ENCODE measurements around the gene CMTM4.

The CMTM4 gene

GRCh38 chr16:66587881-66588600 is 108.5 kb downstream of the CMTM4 start:
- Histone ChIP-seq H3K4me3 (no peak overlapping the region), H3K36me3 (ENCODE audit: insufficient read depth, low read length) (no peaks in the 10 kb centered on the region), H3K9me3 (ENCODE audit: low read depth, low read length) (no peaks in the 10 kb centered on the region), H3K27ac (no peak overlapping the region), H3K9ac (ENCODE audit: insufficient read length) (no peak overlapping the region)
- TF ChIP-seq POLR2AphosphoS5 (IDR thresholded peaks at IDR 0.05; ENCODE audit: borderline replicate concordance, low read depth, low read length) (no peak), FOXP2 (optimal IDR thresholded peaks at IDR 0.05; ENCODE audit: control extremely low read depth, extremely low read length, insufficient read depth) (no peak), EZH2 (IDR thresholded peaks at IDR 0.05) (no peak)
- DNase-seq (ENCODE audit: low read depth, low spot score) = no peak

- Histone ChIP-seq H3K36me3 (ENCODE audit: insufficient read depth, low read length) (no peaks in the 10 kb centered on the region), H3K9ac (ENCODE audit: insufficient read length) (no peak overlapping the region), H3K9me3 (ENCODE audit: low read depth, low read length) (no peaks in the 10 kb centered on the region), H3K4me3 (no peak overlapping the region), H3K27ac (no peak overlapping the region)
- no peak for DNase-seq (ENCODE audit: low read depth, low spot score)
- TF ChIP-seq FOXP2 (optimal IDR thresholded peaks at IDR 0.05; ENCODE audit: control extremely low read depth, extremely low read length, insufficient read depth) = no peak
- TF ChIP-seq EZH2 (IDR thresholded peaks at IDR 0.05) = no peak
- TF ChIP-seq POLR2AphosphoS5 (IDR thresholded peaks at IDR 0.05; ENCODE audit: borderline replicate concordance, low read depth, low read length) = no peak
Measured at GRCh38 chr16:66585481-66586239, 110.9 kb downstream of the CMTM4 start.

GRCh38 chr16:66581246-66581952 is 115.1 kb downstream of the CMTM4 start:
- no peak overlapping the region for H3K27ac ChIP-seq
- H3K4me3 ChIP-seq = no peak overlapping the region
- no peak for TF ChIP-seq FOXP2 (optimal IDR thresholded peaks at IDR 0.05; ENCODE audit: control extremely low read depth, extremely low read length, insufficient read depth)
- no peak for TF ChIP-seq POLR2AphosphoS5 (IDR thresholded peaks at IDR 0.05; ENCODE audit: borderline replicate concordance, low read depth, low read length)
- TF ChIP-seq EZH2 (IDR thresholded peaks at IDR 0.05) = no peak
- no peaks in the 10 kb centered on the region for H3K9me3 ChIP-seq (ENCODE audit: low read depth, low read length)
- no peaks in the 10 kb centered on the region for H3K36me3 ChIP-seq (ENCODE audit: insufficient read depth, low read length)
- no peak for DNase-seq (ENCODE audit: low read depth, low spot score)
- H3K9ac ChIP-seq (ENCODE audit: insufficient read length) = no peak overlapping the region

- Histone ChIP-seq H3K9me3 (ENCODE audit: low read depth, low read length) (no peaks in the 10 kb centered on the region), H3K4me3 (no peak overlapping the region), H3K27ac (no peak overlapping the region), H3K9ac (ENCODE audit: insufficient read length) (no peak overlapping the region), H3K36me3 (ENCODE audit: insufficient read depth, low read length) (no peaks in the 10 kb centered on the region)
- no peak for DNase-seq (ENCODE audit: low read depth, low spot score)
- no peak for TF ChIP-seq FOXP2 (optimal IDR thresholded peaks at IDR 0.05; ENCODE audit: control extremely low read depth, extremely low read length, insufficient read depth)
- no peak for TF ChIP-seq EZH2 (IDR thresholded peaks at IDR 0.05)
- TF ChIP-seq POLR2AphosphoS5 (IDR thresholded peaks at IDR 0.05; ENCODE audit: borderline replicate concordance, low read depth, low read length) = no peak
Measured at GRCh38 chr16:66580605-66581209, 115.8 kb downstream of the CMTM4 start.

- no peak within 1 kb of the TSS for H3K9ac ChIP-seq (ENCODE audit: insufficient read length)
- DNase-seq (ENCODE audit: low read depth, low spot score) = no peak
- no peak for TF ChIP-seq EZH2 (IDR thresholded peaks at IDR 0.05)
- no peak for TF ChIP-seq POLR2AphosphoS5 (IDR thresholded peaks at IDR 0.05; ENCODE audit: borderline replicate concordance, low read depth, low read length)
- no peak for TF ChIP-seq FOXP2 (optimal IDR thresholded peaks at IDR 0.05; ENCODE audit: control extremely low read depth, extremely low read length, insufficient read depth)
- H3K36me3 ChIP-seq (ENCODE audit: insufficient read depth, low read length) = no peaks in the 10 kb centered on the region
- no peaks in the 10 kb centered on the region for H3K9me3 ChIP-seq (ENCODE audit: low read depth, low read length)
- H3K4me3 ChIP-seq = no peak within 1 kb of the TSS
- no peak within 1 kb of the TSS for H3K27ac ChIP-seq
Measured at GRCh38 chr16:66578651-66579531, 117.7 kb downstream of the CMTM4 start, which contains the start of gene CMTM2. CMTM2 (plus strand) TSS chr16:66579463; CDS start chr16:66579608, 145 bp downstream.

- Histone ChIP-seq H3K36me3 (ENCODE audit: insufficient read depth, low read length) (no peaks in the 10 kb centered on the region), H3K9ac (ENCODE audit: insufficient read length) (no peak overlapping the region), H3K9me3 (ENCODE audit: low read depth, low read length) (no peaks in the 10 kb centered on the region), H3K4me3 (no peak overlapping the region), H3K27ac (no peak overlapping the region)
- no peak for DNase-seq (ENCODE audit: low read depth, low spot score)
- TF ChIP-seq EZH2 (IDR thresholded peaks at IDR 0.05) (no peak), POLR2AphosphoS5 (IDR thresholded peaks at IDR 0.05; ENCODE audit: borderline replicate concordance, low read depth, low read length) (no peak), FOXP2 (optimal IDR thresholded peaks at IDR 0.05; ENCODE audit: control extremely low read depth, extremely low read length, insufficient read depth) (no peak)
Measured at GRCh38 chr16:66576296-66576695, 120.2 kb downstream of the CMTM4 start.

- H3K9ac ChIP-seq (ENCODE audit: insufficient read length) = no peak overlapping the region
- TF ChIP-seq FOXP2 (optimal IDR thresholded peaks at IDR 0.05; ENCODE audit: control extremely low read depth, extremely low read length, insufficient read depth) (no peak), POLR2AphosphoS5 (IDR thresholded peaks at IDR 0.05; ENCODE audit: borderline replicate concordance, low read depth, low read length) (no peak), EZH2 (IDR thresholded peaks at IDR 0.05) (no peak)
- no peak overlapping the region for H3K4me3 ChIP-seq
Measured at GRCh38 chr16:66575060-66575459, 121.5 kb downstream of the CMTM4 start.

More at GRCh38 chr16:66575060-66575459, 121.5 kb downstream of the CMTM4 start:
- Histone ChIP-seq H3K36me3 (ENCODE audit: insufficient read depth, low read length) (no peaks in the 10 kb centered on the region), H3K27ac (no peak overlapping the region), H3K9me3 (ENCODE audit: low read depth, low read length) (no peaks in the 10 kb centered on the region)
- DNase-seq (ENCODE audit: low read depth, low spot score) = no peak

Data from SK-N-MC (cell line).